ENCODE data around the gene MPV17. TPM values are rescaled to one million over a fixed set of nuclear protein-coding genes. Genes with fewer than 3 reads are reported as not detected.

Gene MPV17
- total and polyA plus RNA-seq, 2 of the 13 experiments (the other 11 are each of a cell fraction or from before 2014, with no cell fraction given): 48.9 to 129 TPM

- TF ChIP-seq SPEN (CRISPR knock-in tag; IDR thresholded peaks at IDR 0.05; ENCODE audit: low read depth): peak; percentile 87
- TF ChIP-seq ZNF761 (CRISPR knock-in tag; conservative IDR thresholded peaks at IDR 0.05): peak; percentile 82; the same call in 1 of the 2 replicates
- no peak for TF ChIP-seq ARNT (IDR thresholded peaks at IDR 0.05)
- peak; percentile 67 for TF ChIP-seq SOX5 (CRISPR knock-in tag; IDR thresholded peaks at IDR 0.05; ENCODE audit: borderline replicate concordance)
- peak; percentile 89 for TF ChIP-seq ZBTB25 (CRISPR knock-in tag; IDR thresholded peaks at IDR 0.05)
- no peak for TF ChIP-seq ZNF616 (CRISPR knock-in tag; IDR thresholded peaks at IDR 0.05; ENCODE audit: low read depth)
- no peak for TF ChIP-seq ZNF282 (IDR thresholded peaks at IDR 0.05; ENCODE audit: partially characterized antibody)
- TF ChIP-seq ATF1 (CRISPR knock-in tag; IDR thresholded peaks at IDR 0.05): peak; percentile 99
- TF ChIP-seq ZNF101 (CRISPR knock-in tag; IDR thresholded peaks at IDR 0.05; ENCODE audit: borderline replicate concordance, low read depth): no peak
- no peak for TF ChIP-seq SRSF9 (IDR thresholded peaks at IDR 0.05; ENCODE audit: borderline replicate concordance, insufficient read depth, low read depth, low read length, poor library complexity, severe bottlenecking)
- TF ChIP-seq HNF4A (CRISPR knock-in tag; IDR thresholded peaks at IDR 0.05): peak; percentile 5
- no peak for TF ChIP-seq IKZF1 (IDR thresholded peaks at IDR 0.05)
- TF ChIP-seq ZFP36L2 (CRISPR knock-in tag; IDR thresholded peaks at IDR 0.05): peak; percentile 86; the same call in 1 of the 2 replicates
- peak; percentile 43; the same call in 1 of the 2 replicates for TF ChIP-seq IKZF5 (CRISPR knock-in tag; IDR thresholded peaks at IDR 0.05)
- TF ChIP-seq ZNF614 (CRISPR knock-in tag; IDR thresholded peaks at IDR 0.05; ENCODE audit: borderline replicate concordance): no peak
- peak; percentile 17 for TF ChIP-seq ZNF792 (CRISPR knock-in tag; IDR thresholded peaks at IDR 0.05)
- no peak; the same call in none of the 2 replicates for TF ChIP-seq ZNF160 (CRISPR knock-in tag; IDR thresholded peaks at IDR 0.05)
- peak; percentile 69; the same call in 1 of the 2 replicates for TF ChIP-seq SATB2 (CRISPR knock-in tag; IDR thresholded peaks at IDR 0.05)
- 0 out of 2 replicates have a peak, but pooled peaks have one; percentile 5 for TF ChIP-seq ZNF234 (CRISPR knock-in tag; conservative IDR thresholded peaks at IDR 0.05)
- TF ChIP-seq RORA (CRISPR knock-in tag; IDR thresholded peaks at IDR 0.05): no peak
- peak; percentile 83 for TF ChIP-seq REL (CRISPR knock-in tag; conservative IDR thresholded peaks at IDR 0.05)
- peak; percentile 63; the same call in 1 of the 2 replicates for TF ChIP-seq CBX5 (CRISPR knock-in tag; IDR thresholded peaks at IDR 0.05; ENCODE audit: borderline replicate concordance)
- peak; percentile 58 for TF ChIP-seq HNRNPH1 (optimal IDR thresholded peaks at IDR 0.05; ENCODE audit: low read depth, low read length)
- no peak for TF ChIP-seq RAD51 (IDR thresholded peaks at IDR 0.05; ENCODE audit: borderline replicate concordance)
- TF ChIP-seq HNRNPLL (IDR thresholded peaks at IDR 0.05; ENCODE audit: low read depth, low read length, poor library complexity, severe bottlenecking): peak; percentile 100
- peak; percentile 48; the same call in 1 of the 2 replicates for TF ChIP-seq ATF7-NPFF (CRISPR knock-in tag; IDR thresholded peaks at IDR 0.05; ENCODE audit: low read depth)
- TF ChIP-seq, protein P1, sequence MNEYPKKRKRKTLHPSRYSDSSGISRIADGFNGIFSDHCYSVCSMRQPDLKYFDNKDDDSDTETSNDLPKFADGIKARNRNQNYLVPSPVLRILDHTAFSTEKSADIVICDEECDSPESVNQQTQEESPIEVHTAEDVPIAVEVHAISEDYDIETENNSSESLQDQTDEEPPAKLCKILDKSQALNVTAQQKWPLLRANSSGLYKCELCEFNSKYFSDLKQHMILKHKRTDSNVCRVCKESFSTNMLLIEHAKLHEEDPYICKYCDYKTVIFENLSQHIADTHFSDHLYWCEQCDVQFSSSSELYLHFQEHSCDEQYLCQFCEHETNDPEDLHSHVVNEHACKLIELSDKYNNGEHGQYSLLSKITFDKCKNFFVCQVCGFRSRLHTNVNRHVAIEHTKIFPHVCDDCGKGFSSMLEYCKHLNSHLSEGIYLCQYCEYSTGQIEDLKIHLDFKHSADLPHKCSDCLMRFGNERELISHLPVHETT (CRISPR knock-in tag; conservative IDR thresholded peaks at IDR 0.05): peak; percentile 92
- TF ChIP-seq NFATC3 (CRISPR knock-in tag; IDR thresholded peaks at IDR 0.05): peak; percentile 57; the same call in 1 of the 2 replicates
- TF ChIP-seq NCOA5 (CRISPR knock-in tag; IDR thresholded peaks at IDR 0.05): no peak
Measured at GRCh38 chr2:27356382-27357181, 33.7 kb upstream of the MPV17 start, which contains the start of gene GTF3C2 (continued).

All from HepG2 (cell line).